K562 (cell line): ENCODE data around the gene BET1L. TPM values are rescaled to one million over a fixed set of nuclear protein-coding genes. Genes with fewer than 3 reads are reported as not detected.

Experiments
- ATAC-seq: fragments of 200-7000 bp; cut with Tn5 transposase; 3 replicates; pipeline ENCODE4 v1.9.1; 2020; ENCODE audit warnings: moderate library complexity
- BruUV-seq: library from RNA; stranded (reverse); fragments of 400-500 nt; replicated peaks from 2 replicates; lab custom pipeline; 2021; lab: Mats Ljungman, UMichigan
- CTCF ChIA-PET: fragments of 300-600 bp; formaldehyde crosslinking; extraction: SDS; loops from one replicate; lab custom pipeline; 2021; ENCODE audit warnings: low intra/inter-chr PET ratio; lab: Yijun Ruan, JAX
- POLR2A ChIA-PET: fragments of 300-600, 350-650 bp; sonication (Branson Sonifier 250); formaldehyde crosslinking; extraction: SDS; loops from one replicate; lab custom pipeline; 2021; ENCODE audit warnings: antibody characterized with exemption, inconsistent platforms; lab: Yijun Ruan, JAX
- DNase-seq, 4 experiments: peaks; one replicate each; pipeline versions ENCODE4 v3.0.0 to v3.0.0-alpha.2; 2011 to 2018; ENCODE audit warnings: low spot score in 3 of 4, mixed read lengths in 3 of 4; ENCODE audit errors: extremely low read depth in 1 of 4
- FAIRE-seq: peaks from 2 replicates; lab custom pipeline; 2011; peaks lifted over from hg19 to GRCh38; lab: Jason Lieb, UNC
- H2AFZ ChIP-seq: 2 replicates; pipeline ENCODE4 v1.6.0; 2011; ENCODE audit warnings: low read depth, low read length, control low read depth, inconsistent platforms
- H3K27ac ChIP-seq: fragments of 200-600 bp; 3 replicates; pipeline ENCODE4 v1.8.0; 2011; ENCODE audit warnings: low read depth, mild to moderate bottlenecking, control low read depth, inconsistent platforms, low read length, moderate library complexity, mixed read lengths; ENCODE audit errors: extremely low read depth
- H3K27me3 ChIP-seq, 2 experiments: fragments of 300-600 bp in 1 of 2; 2 replicates in 1 of 2; 3 replicates in 1 of 2; pipeline versions ENCODE4 v1.6.0 to v1.8.0; 2011; ENCODE audit warnings: inconsistent platforms in 2 of 2, low read length in 2 of 2, mild to moderate bottlenecking in 1 of 2, mixed read lengths in 1 of 2, moderate library complexity in 1 of 2; ENCODE audit not compliant: control insufficient read depth in 2 of 2, insufficient read depth in 2 of 2
- H3K36me3 ChIP-seq: fragments of 300-600 bp; 3 replicates; pipeline ENCODE4 v1.8.0; 2011; ENCODE audit warnings: mild to moderate bottlenecking, low read length, inconsistent platforms; ENCODE audit not compliant: control insufficient read depth, insufficient read depth
- H3K4me1 ChIP-seq, 2 experiments: fragments of 200-600 bp in 1 of 2; replicated peaks in 1 of 2; 2 replicates in 1 of 2; 3 replicates in 1 of 2; pipeline versions ENCODE4 v1.5.1 to v1.8.0; 2011; ENCODE audit warnings: inconsistent platforms in 2 of 2, low read length in 2 of 2, mild to moderate bottlenecking in 1 of 2, mixed read lengths in 1 of 2, moderate library complexity in 1 of 2; ENCODE audit not compliant: control insufficient read depth in 2 of 2, insufficient read depth in 2 of 2
- H3K4me2 ChIP-seq: 2 replicates; pipeline ENCODE4 v1.6.1; 2011; ENCODE audit warnings: low read length, control low read depth, inconsistent platforms, mixed read lengths; ENCODE audit not compliant: insufficient read depth
- H3K4me3 ChIP-seq: fragments of 200-600 bp; sonication (generic), shearing (Covaris generic); 2 replicates; pipeline ENCODE4 v1.5.1; 2016; ENCODE audit warnings: control low read depth, inconsistent platforms
- H3K79me2 ChIP-seq: fragments of 200-600 bp; 3 replicates; pipeline ENCODE4 v1.8.0; 2011; ENCODE audit warnings: low read length, inconsistent platforms; ENCODE audit not compliant: control insufficient read depth, insufficient read depth
- H3K9ac ChIP-seq, 2 experiments: 2 replicates each; pipeline versions ENCODE4 v1.6.0 to v1.6.1; 2011; ENCODE audit warnings: low read depth in 2 of 2, low read length in 2 of 2, control low read depth in 1 of 2, inconsistent platforms in 1 of 2, mild to moderate bottlenecking in 1 of 2, mixed read lengths in 1 of 2; ENCODE audit not compliant: insufficient read depth in 1 of 2
- H3K9me1 ChIP-seq: one replicate; pipeline ENCODE4 v1.6.0; 2011; ENCODE audit warnings: inconsistent platforms, mild to moderate bottlenecking, low read length, moderate library complexity; ENCODE audit not compliant: control insufficient read depth, insufficient read depth
- H3K9me3 ChIP-seq: replicated peaks from 2 replicates; pipeline ENCODE4 v1.5.1; 2011; ENCODE audit warnings: low read depth, low read length, inconsistent platforms; ENCODE audit not compliant: control insufficient read depth, insufficient read depth
- H4K20me1 ChIP-seq: replicated peaks from 2 replicates; pipeline ENCODE4 v1.6.1; 2011; ENCODE audit warnings: low read length, inconsistent platforms, mixed read lengths; ENCODE audit not compliant: control insufficient read depth, insufficient read depth
- CHD1 ChIP-seq: fragments of 200-600 bp; sonication (generic); IDR thresholded peaks from one replicate; pipeline ENCODE4 v1.6.1; 2012; ENCODE audit warnings: mild to moderate bottlenecking, moderate library complexity, low read length, inconsistent platforms
- JUND ChIP-seq, 2 experiments: IDR thresholded peaks; 2 replicates in 1 of 2; 3 replicates in 1 of 2; pipeline ENCODE4 v1.6.1; 2011; ENCODE audit warnings: borderline replicate concordance in 2 of 2, low read depth in 2 of 2, low read length in 2 of 2, improper control_type of control experiment in 1 of 2, missing biosample characterization in 1 of 2, missing genetic modification characterization in 1 of 2, missing genetic modification reagents in 1 of 2
- POLR2A ChIP-seq: fragments of 450-650 bp; conservative IDR thresholded peaks from 2 replicates; pipeline ENCODE4 v1.6.1; 2016
- POLR2B ChIP-seq: fragments of 450-650 bp; IDR thresholded peaks from 2 replicates; pipeline ENCODE4 v1.6.1; 2018; ENCODE audit warnings: low read depth; ENCODE audit not compliant: partially characterized antibody
- PURB ChIP-seq: sonication (generic); formaldehyde crosslinking; IDR thresholded peaks from 2 replicates; pipeline ENCODE4 v1.9.0; 2021; ENCODE audit warnings: low read depth, mild to moderate bottlenecking, missing genetic modification reagents
- WGBS: fragments of 100-300 bp; shearing (Covaris generic); methylation state at CpG from one replicate; pipeline ENCODE4 v1.1.6; 2016; ENCODE audit warnings: low coverage, mixed read lengths; ENCODE audit not compliant: insufficient coverage; ENCODE audit errors: missing lambda C conversion rate; 5-methylcytosine and 5-hydroxymethylcytosine counted together
- in situ Hi-C: fragments of 300-500 bp; cut with MboI; formaldehyde crosslinking; loops from 4 replicates; pipeline ENCODE4 v1.15.0; 2018; ENCODE audit warnings: inconsistent platforms, mixed read lengths
- intact Hi-C: fragments of 100-400 bp; cut with micrococcal nuclease; formaldehyde crosslinking; loops from 2 replicates; pipeline ENCODE4 v1.14.2; 2022
- polyA plus RNA-seq, 8 experiments: library from polyadenylated mRNA; depleted of rRNA in 4 of 8; stranded (reverse) in 5 of 8; unstranded in 3 of 8; fragments of >200 nt; fragmentation: Nextera tagmentation in 2 of 8; fragmentation: Illumina TruSeq in 1 of 8; extraction: Ambion mirVana in 2 of 8; extraction: Trizol in 1 of 8; gene quantifications; 2 replicates each; pipeline versions ENCODE4 v1.2.1 to v1.2.3, GENCODE V29; 2011 to 2014; ENCODE audit warnings: inconsistent platforms in 1 of 8, missing spikeins in 1 of 8
- total RNA-seq, 7 experiments: library from RNA; depleted of rRNA in 6 of 7; stranded (reverse); fragments of >200 nt in 6 of 7; fragmentation: Illumina TruSeq in 2 of 7; extraction: Trizol in 2 of 7; gene quantifications; 2 replicates each; pipeline versions ENCODE4 v1.2.1 to v1.2.3, GENCODE V29; 2011 to 2021; ENCODE audit warnings: low replicate concordance in 1 of 7
- TF ChIP-seq, protein P1 (sequence below): sonication (generic); formaldehyde crosslinking; IDR thresholded peaks from 2 replicates; pipeline ENCODE4 v1.8.1; 2023; ENCODE audit warnings: mild to moderate bottlenecking, missing genetic modification reagents
- TF ChIP-seq, protein P2 (sequence below): sonication (generic); formaldehyde crosslinking; IDR thresholded peaks from 2 replicates; pipeline ENCODE4 v1.9.0; 2022; ENCODE audit warnings: mild to moderate bottlenecking, missing genetic modification reagents

BET1L gene
- total and polyA plus RNA-seq, 9 of the 15 experiments (the other 6 are each of a cell fraction or from before 2014, with no cell fraction given), result 9.9 to 69.1 (median 19.9) TPM

DNA sequence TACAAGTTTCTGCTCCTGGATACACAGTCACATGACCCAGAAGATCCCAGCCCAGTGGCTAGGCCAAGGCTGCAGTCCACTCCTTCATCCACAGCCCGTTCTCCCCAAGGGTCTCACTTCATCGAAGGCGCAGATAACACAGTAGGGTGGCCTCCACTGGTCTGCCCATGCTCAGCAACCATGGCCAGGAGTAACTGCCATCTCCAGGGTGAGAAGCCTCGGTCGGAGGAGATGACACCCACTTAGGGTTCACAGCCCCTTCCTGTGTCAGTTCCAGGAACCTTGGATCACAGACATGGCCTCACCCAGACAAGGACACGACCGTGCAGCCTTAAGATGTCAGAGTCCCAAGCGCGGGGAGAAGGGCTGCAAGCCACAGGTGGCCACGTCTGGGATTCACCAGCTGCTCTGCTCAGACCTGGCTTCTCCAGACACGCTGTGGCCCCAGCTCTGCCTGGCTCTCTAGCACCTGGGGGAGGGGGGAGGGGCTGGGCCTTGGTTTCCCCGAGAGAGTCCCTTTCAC lies 2.6 kb downstream of the BET1L start (continued):
- TF ChIP-seq, protein P1, sequence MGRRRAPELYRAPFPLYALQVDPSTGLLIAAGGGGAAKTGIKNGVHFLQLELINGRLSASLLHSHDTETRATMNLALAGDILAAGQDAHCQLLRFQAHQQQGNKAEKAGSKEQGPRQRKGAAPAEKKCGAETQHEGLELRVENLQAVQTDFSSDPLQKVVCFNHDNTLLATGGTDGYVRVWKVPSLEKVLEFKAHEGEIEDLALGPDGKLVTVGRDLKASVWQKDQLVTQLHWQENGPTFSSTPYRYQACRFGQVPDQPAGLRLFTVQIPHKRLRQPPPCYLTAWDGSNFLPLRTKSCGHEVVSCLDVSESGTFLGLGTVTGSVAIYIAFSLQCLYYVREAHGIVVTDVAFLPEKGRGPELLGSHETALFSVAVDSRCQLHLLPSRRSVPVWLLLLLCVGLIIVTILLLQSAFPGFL (CRISPR knock-in tag), result 0 out of 2 replicates have a peak, but pooled peaks have one; percentile 25
- TF ChIP-seq, protein P2, sequence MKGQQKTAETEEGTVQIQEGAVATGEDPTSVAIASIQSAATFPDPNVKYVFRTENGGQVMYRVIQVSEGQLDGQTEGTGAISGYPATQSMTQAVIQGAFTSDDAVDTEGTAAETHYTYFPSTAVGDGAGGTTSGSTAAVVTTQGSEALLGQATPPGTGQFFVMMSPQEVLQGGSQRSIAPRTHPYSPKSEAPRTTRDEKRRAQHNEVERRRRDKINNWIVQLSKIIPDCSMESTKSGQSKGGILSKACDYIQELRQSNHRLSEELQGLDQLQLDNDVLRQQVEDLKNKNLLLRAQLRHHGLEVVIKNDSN (CRISPR knock-in tag), result 0 out of 2 replicates have a peak, but pooled peaks have one; percentile 18
- TF ChIP-seq PURB (CRISPR knock-in tag), result no peak
- no peak for TF ChIP-seq JUND (IDR thresholded peaks at IDR 0.05; ENCODE audit: borderline replicate concordance, low read depth, low read length)
- TF ChIP-seq JUND (tag; IDR thresholded peaks at IDR 0.05; ENCODE audit: borderline replicate concordance, low read depth, low read length), result no peak
- TF ChIP-seq, all 486 proteins: peak for 3

DNA sequence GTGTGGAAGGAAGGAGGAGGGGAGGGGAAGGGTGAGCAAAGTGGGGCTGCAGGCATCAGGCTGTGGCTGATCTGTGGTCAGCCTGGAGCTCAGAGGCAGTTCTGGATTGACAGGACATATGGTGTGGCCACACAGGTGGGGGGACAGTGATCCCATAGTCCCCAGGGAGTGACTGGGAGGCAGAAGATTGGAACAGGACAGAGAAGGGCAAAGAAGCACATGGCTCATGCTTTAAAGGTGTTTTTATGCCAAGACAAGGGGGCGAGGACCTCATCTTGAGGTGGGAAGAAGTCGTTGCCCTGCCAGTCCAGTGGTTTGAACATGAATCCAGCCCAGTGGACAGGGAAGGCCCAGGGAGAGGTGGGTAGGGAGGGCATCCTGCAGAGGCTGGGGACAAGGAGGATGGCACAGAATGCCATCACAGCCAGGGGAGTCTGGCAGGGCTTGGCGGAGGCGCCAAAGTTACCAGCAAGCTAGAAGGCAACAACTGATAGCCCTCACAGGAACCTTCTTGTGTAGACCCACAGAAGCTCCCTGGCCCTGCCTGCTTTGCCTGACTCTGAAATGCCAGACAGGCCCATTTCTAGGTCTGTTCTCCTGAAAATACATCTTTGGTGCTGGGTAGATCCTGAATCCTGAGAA lies 3.1 kb downstream of the BET1L start:
- intact Hi-C loops (no loop called here), in situ Hi-C loops (no loop called here)
- Histone ChIP-seq H3K4me3 (no peak overlapping the region), H2AFZ (no peak overlapping the region), H3K9ac (peak overlapping the region in 1 of 2 experiments; percentile 70; a peak in 2 of 4 replicates), H3K27me3 (no peaks in the 10 kb centered on the region; a peak in 1 of 5 replicates), H3K9me3 (no peaks in the 10 kb centered on the region), H4K20me1 (peaks cover 25% of the 10 kb centered on the region), H3K36me3 (peaks cover 52% of the 10 kb centered on the region), H3K27ac (no peak overlapping the region), H3K9me1 (no peaks in the 10 kb centered on the region), H3K4me2 (no peak overlapping the region), H3K79me2 (peaks cover 49% of the 10 kb centered on the region), H3K4me1 (peaks cover 24 to 51% of the 10 kb centered on the region in 2 experiments; a peak in 4 of 5 replicates)
- ATAC-seq (no peak), DNase-seq (no peak), FAIRE-seq (no peak)
- BruUV-seq, result no TSS peak
- WGBS, result 93% methylated on average over 4 of the region's 4 CpGs
- ChIA-PET CTCF (no interaction called here), POLR2A (interaction anchor here (0.7 to 2.1 kb wide), 2 partner anchors 13 to 372 kb away, joined by 3 to 4 read pairs; partner anchors contain the start of gene PHRF1)
- 0 out of 2 replicates have a peak, but pooled peaks have one; percentile 12 for TF ChIP-seq POLR2A
- TF ChIP-seq POLR2B, result peak; percentile 56
- TF ChIP-seq CHD1, result no peak
